NCI-H524 treated with DMSO at 0.1 percent for 48 hours (cell line): ENCODE measurements around the gene RHEBL1.

Experiments used
- DNase-seq: peaks from one replicate; lab custom pipeline; 2025; lab: John Stamatoyannopoulos, UW

RHEBL1 gene

GRCh38 chr12:49054524-49054923, 15.3 kb downstream of the RHEBL1 start:
- DNase-seq: no peak

DNA sequence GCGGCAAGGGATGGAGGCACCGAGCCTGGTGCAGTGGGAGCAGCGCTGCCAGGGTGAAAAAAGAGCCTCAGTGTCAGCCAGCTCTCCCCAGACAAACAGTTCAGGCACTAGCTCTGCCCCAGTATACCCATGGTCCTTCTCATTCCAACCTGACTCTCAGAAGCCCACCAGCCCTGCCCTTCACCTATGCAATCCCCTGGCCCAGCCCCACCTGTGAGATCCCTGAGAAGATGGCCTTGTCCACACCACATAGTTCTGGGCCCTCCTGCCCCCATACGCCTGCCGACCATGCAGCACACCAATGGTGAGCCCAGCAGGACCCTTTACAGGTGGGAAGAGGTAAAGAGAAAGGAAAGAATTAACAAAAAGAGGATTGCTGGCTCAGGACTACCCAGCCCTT, 15.7 kb downstream of the RHEBL1 start:
- no peak for DNase-seq

DNA sequence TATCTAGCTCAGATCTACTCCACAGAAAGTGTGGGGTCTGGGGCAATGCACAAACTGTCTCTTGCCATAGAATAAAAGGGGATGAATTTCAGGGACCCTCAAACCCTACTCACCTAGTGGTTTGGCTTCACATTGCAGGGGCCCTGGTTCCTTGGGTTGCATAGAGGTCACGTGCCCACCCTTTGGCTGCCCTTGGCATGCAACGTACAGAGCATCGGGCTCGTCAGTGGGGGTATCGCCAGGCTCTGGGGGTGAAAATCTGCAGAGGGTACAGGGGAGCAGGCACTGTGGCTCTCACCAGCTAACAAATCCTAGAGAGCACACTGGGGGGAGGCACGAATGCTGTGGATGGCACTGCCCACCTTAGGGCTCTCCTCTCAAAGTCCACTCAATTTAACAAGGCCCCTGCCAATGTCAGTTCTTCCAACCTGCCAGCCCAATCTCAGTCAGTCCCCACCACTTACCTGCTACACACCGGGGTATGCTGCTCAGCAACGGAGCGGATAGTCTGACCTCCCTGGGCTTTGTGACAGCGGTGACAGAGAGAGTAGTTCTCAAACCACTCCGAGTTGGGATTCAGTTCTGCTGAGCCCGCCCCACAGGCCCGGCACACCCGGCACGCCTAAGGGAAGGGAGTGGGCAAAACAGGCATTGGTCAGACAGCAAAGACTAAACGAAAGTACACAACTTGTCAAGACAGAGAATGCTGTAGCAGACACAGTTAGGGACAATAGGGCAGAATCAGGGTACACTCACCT, 17.1 kb downstream of the RHEBL1 start:
- no peak for DNase-seq

DNA sequence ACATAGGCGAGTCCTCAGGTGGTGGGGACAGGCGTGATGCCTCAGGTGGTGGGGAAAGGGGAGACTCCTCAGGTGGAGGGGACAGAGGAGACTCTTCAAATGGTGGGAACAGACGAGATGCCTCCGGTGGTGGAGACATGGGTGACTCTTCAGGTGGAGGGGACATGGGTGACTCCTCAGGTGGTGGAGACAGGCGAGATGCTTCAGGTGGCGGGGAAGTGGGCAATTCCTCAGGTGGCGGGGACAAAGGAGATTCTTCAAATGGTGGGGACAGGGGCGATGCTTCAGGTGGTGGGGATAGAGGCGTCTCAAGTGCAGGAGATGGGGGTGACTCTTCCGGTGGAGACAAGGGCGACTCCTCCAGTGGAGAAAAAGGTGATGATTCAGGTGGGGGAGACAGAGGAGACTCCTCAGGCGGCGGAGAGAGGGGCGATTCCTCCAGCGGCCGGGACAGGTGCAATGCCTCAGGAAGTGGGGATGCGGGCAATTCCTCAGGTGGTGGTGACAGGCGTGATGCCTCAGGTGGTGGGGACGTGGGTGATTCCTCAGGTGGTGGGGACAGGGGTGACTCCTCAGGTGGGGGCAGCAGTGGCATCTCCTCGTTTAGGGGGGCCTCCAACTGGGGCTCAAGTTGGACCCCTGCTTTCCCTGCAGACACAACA, 17.9 kb downstream of the RHEBL1 start:
- DNase-seq: no peak

DNA sequence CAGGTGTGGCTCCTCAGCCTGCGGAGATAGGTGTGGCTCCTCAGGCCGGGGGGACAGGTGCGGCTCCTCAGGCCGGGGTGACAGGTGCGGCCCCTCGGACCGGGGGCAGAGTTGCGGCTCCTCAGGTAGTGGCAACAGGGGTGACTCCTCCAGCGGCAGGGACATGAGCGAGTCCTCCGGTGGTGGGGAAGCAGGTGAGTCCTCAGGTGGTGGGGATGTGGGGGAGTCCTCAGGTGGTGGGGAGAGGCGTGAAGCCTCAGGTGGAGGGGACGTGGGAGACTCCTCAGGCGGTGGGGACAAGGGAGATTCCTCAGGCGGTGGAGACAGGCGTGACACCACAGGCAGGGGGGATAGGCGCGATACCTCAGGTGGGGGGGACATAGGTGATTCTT, 18.4 kb downstream of the RHEBL1 start:
- DNase-seq: no peak

DNA sequence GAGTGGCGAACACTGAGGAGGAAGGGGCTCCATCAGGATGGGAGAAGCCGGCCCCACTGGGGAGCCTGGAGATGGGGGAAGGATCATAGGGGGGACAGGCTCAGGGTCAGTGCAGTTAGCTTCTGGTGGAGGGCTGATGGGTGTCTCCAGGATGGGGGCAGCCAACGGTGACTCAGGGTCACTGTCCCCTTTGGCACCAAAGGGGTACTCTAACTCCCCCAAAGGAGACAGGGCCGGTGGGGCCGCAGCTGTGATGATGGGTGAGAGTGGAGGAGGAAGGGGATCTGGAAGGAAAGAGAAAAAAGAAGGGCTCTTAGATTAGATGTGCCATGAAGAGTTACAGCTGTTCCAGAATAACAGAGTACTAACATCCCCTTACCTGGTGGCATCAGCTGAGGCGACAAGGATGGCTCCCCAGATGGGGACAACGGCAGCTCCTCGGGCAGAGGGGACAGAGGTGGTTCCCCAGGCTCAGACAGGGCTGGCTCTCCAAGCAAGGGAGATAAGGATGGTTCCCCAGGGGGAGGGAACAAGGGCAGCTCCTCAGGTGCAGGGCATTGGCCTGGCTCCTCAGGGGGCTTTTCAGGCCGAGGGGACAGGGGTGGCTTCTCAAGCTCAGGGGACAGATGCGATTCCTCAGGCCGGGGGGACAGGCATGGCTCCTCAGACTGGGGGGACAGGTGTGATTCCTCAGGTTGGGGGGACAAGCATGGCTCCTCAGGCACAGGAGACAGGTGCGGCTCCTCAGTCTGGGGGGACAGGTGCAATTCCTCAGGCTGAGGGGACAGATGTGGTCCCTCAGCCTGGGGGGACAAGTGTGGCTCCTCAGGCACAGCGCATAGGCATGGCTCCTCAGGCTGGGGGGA, 19.0 kb downstream of the RHEBL1 start:
- no peak for DNase-seq

- no peak for DNase-seq
Measured at GRCh38 chr12:49049566-49050224, 20.1 kb downstream of the RHEBL1 start.

DNA sequence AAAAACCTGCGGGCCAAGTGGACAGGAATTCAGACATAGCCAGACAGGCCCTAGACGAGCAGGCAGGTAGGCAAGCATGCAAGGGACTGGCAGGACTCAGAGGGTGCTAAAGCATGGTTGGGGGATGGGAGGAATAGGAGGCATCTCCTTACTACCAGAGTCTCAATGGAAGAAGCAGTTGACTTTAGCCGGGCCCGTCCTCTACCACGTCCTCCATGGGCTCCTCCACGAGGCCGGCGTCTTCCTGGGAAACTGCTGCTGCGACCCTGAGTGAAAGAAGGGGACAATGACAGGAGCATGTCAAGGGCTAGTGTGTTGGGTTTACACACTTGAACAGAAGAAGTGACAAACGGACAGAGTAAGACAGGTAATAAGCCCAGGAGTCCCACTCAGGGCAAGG, 20.8 kb downstream of the RHEBL1 start:
- DNase-seq: no peak

GRCh38 chr12:49046129-49046895, 23.5 kb downstream of the RHEBL1 start:
- DNase-seq: no peak

DNA sequence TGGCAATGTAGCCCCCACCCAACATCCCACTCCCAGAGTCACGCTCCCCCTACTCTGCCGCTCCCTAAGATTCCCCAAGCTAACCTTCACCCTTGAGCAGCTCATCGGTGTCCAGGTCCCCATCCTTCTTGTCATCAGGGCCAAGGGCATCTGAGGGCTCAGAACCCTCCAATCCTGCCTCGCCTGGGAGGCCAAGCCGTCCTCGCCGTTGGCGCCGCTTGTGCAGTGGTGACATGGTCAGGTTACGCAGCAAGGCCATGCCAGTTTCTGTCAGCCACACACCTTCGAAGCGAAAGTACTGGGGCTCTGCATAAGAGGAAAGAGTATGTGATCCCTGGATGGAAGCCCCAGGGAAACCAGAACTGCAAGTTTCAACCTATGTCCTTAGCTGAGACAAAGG, 25.1 kb downstream of the RHEBL1 start:
- no peak for DNase-seq

GRCh38 chr12:49043856-49044258, 25.9 kb downstream of the RHEBL1 start:
- no peak for DNase-seq

DNA sequence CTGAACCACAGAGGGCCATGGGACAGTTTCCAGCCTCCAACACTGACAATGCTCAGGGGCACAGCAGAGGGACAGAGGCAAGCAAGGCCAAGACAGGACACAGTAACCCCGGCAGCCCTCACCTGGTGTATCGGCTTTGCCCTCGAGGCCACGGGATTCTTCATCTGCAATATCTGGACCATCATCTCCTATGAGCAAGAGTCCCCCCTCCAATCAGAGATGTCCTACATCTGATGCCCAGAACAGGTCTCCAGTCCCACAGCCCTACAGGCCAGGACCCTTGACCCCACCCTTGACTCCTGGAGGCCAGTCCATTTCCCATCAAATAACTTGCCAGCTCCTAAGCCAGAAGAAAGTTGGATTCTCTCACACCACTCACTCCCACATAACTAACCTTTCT, 26.5 kb downstream of the RHEBL1 start:
- no peak for DNase-seq

DNA sequence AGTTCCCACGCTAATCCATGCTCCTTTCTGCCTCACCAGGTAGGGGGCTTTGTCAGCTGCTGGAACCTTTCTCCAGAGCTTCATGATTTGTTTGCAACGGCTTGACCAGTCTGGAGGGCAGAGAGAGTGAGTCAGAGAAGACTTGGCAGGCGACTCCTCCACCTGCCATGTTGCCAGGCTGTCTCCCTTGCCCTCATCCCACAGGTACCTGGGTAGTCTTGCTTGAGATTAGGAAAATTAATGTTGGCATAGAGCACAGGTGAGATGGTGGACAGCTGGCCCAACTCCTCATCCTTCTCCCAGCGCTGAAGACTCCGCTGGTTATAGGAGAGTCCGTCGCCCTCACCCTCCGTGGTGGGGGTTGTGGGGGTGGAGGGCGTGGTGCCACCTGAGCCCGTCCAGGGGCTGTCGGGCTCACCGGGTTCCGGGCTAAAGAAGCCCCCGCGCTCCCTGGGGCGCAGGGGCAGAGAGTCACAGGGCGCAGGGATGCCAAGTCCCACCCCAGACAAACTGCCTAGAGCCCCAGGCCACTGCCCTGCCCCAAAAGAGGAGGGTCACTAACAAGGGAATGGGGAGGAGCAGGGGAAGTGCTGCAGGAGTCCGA, 27.8 kb downstream of the RHEBL1 start:
- DNase-seq: no peak

DNA sequence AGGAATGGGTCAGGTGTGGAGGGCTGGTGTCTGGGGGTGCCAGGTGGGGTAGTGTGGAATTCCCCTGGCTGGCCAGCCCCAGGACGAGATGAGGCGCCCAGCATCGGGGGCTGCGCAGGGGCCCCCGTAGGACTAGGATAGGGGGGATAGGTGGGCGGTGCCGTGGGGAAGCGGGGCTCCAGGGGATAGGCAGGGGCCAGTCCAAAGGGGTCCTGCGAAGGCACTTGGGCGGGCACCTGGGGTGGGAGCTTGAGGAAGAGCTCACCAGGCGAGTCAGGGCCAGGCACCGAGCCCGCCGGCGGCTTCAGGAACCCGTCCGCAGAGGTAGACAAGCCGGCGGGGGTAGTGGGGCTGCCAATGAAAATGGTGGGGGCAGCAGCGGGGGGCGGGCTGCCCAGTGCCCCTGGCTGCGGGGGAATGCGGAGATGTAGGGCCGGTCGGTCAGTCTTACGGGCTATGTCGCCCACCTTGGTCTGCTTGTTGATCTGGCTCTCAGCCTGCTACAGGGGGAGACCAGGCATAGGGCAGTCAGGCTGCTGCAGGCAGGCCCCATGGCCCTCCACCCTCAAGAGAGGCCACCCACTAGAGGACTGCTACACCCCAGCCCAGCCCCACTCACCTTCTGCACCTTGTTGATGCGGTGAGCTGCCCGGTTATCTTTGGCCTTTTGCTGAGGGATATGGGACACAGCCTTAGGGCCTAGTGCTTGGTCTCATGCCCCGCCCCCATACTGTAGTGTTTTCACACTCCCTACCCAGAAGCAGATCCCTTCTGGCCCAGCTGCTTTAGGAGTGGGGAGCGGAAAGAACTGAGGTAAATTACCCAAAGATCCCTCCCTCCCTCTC, 28.5 kb downstream of the RHEBL1 start:
- no peak for DNase-seq

- no peak for DNase-seq
Measured at GRCh38 chr12:49040364-49040855, 29.4 kb downstream of the RHEBL1 start.

GRCh38 chr12:49039421-49040363, 30.1 kb downstream of the RHEBL1 start:
- DNase-seq: no peak

DNA sequence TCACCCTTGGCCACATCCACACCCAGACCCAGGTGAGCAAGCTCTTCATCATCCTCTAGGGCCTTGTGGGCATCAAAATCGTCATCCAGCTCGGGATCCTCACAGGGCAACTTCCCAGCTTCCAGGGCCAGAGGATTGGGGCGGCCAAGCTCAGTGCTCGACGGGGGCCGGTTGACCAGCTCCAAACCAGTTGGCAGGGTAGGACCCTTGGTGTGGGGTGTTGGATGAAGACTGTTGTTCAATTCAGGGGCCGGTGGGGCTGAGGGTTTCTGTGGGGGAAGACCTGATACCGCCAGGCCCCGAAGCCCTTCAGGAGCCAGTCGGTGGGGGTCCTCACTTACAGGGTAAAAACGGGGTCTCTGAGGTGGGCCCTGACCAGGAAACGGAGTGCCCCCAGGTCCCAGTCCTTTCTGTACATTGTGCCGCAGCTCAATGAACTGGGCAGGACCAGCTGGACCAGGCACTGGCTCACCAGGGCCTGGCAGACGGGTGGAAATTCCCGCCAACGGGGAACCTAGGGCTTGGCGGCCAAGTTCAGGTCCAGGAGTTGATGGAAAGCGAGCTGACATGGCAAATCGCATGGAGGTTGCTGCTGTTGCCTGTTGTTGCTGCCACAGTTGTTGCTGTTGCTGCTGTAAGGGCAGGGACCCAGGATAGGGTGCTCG, 31.4 kb downstream of the RHEBL1 start:
- no peak for DNase-seq

GRCh38 chr12:49037947-49038237, 31.9 kb downstream of the RHEBL1 start:
- DNase-seq: no peak
